GM12892 (cell line): ENCODE measurements around the gene ZFR.

Experiments
- POLR2A ChIP-seq: IDR thresholded peaks from 2 replicates; pipeline ENCODE4 v1.6.1; 2011; ENCODE audit warnings: low read depth, low read length, control low read depth
- POLR2AphosphoS5 ChIP-seq: IDR thresholded peaks from 2 replicates; pipeline ENCODE4 v1.6.1; 2011; ENCODE audit warnings: low read depth, low read length, control low read depth

DNA sequence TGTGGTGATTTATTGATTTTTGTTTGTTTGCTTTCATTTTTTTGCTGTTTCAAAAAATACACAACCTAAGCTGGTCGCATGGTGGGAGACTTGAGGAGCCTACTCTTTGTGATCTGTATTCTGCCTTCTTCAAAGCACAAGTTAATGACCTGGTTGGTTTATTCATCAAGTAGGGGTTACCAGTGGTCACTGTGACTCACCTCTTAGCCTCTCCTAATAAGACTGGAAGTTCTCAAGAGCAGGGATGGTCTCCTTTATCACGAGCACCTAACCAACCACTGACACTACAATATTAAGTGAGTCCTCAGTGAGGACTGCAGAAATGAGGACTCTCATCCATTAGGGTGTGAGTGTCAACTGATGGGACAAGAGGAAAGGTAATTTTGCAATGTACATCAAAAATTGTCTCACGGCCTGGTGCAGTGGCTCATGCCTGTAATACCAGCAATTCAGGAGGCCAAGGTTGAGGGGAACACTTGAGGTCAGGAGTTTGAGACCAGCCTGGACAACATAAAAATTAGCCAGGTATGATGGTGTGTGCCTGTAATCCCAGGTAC, 118.2 kb downstream of the ZFR start:
- TF ChIP-seq POLR2A (no peak), POLR2AphosphoS5 (no peak)
